A673 (cell line): ENCODE data around the gene GRIA1.

Source experiments
- EZH2 ChIP-seq: fragments of 200-600 bp; sonication (generic); IDR thresholded peaks from 2 replicates; pipeline ENCODE4 v1.6.1; 2017; ENCODE audit warnings: borderline replicate concordance, low read depth, mild to moderate bottlenecking, mixed read lengths, antibody characterized with exemption, low read length; ENCODE audit not compliant: poor library complexity, severe bottlenecking
- TF ChIP-seq, protein P1 (sequence below): fragments of 300-800, 200-600 bp; sonication (generic); conservative IDR thresholded peaks from 2 replicates; pipeline ENCODE4 v1.5.1; 2017; ENCODE audit warnings: low read depth, mild to moderate bottlenecking, antibody characterized with exemption, low read length, moderate library complexity, mixed read lengths

DNA sequence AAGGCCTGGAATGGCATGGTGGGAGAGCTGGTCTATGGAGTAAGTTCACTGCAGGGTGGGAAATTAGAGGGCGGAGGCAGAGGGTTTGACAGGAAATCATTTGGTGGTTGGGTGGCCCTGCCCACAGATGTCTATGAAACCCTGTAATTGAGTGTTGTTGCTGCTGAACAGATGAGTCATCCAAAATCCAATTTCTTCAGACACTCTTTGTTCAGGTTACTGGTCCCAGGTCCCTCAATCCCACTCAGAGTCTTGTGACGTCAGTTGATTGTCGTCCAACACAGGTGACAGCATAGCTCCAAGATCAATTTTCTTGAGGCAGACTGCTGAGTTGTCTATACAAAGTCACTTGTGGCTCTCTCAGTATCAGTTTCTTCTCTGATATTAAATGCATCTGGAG lies 208.6 kb downstream of the GRIA1 start:
- TF ChIP-seq, protein P1, sequence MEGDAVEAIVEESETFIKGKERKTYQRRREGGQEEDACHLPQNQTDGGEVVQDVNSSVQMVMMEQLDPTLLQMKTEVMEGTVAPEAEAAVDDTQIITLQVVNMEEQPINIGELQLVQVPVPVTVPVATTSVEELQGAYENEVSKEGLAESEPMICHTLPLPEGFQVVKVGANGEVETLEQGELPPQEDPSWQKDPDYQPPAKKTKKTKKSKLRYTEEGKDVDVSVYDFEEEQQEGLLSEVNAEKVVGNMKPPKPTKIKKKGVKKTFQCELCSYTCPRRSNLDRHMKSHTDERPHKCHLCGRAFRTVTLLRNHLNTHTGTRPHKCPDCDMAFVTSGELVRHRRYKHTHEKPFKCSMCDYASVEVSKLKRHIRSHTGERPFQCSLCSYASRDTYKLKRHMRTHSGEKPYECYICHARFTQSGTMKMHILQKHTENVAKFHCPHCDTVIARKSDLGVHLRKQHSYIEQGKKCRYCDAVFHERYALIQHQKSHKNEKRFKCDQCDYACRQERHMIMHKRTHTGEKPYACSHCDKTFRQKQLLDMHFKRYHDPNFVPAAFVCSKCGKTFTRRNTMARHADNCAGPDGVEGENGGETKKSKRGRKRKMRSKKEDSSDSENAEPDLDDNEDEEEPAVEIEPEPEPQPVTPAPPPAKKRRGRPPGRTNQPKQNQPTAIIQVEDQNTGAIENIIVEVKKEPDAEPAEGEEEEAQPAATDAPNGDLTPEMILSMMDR = no peak
- TF ChIP-seq EZH2 = no peak
